HS-27A (cell line): Measurements from ENCODE around the gene ECD.

Source experiments
- DNase-seq: peaks from one replicate; pipeline ENCODE4 v3.0.0-alpha.2; 2012; ENCODE audit warnings: low read depth, missing footprints

Gene ECD

DNA sequence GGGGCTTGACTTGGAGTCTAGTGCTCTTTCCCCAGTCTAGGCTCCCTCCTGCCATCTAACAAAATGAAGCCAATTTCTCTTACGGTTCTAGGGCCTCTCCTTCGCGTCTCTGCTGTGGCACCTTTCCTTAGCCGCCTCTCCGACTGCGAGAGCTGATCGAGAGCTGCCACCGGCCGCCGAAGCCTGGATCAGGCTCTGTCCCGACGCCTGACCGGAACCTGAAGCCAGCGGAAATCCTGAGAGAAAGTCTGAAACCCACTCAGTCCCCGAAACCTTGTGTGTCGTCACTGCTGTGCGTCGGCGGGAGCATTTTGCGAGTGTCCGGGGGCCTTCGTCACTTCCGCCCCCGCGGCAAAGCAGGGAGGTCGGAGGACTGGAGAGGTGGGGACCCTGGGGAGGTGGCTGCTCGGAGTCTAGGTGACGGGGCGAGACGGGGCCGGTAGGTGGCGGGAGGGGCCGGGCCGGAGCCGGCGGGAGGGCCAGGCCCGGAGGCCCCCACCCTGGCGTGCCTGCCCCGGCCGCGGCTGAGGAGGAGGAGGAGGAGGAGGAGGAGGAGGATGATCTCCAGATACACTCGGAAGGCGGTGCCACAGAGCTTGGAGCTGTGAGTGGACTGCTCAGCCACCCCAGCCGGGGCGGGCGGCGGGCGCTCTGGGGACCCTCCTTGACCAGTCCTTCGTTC, at the start of gene ECD, which contains the start of gene FAM149B1:
Gene ECD, minus strand, starts transcription at position 226 of the 682 bp plus-strand sequence. CDS start 4,071 bp downstream, outside the sequence.
Gene FAM149B1, plus strand, starts transcription at position 337 of the 682 bp plus-strand sequence. Its CDS starts 221 bp downstream, at position 558.
- peak; percentile 70 for DNase-seq

DNA sequence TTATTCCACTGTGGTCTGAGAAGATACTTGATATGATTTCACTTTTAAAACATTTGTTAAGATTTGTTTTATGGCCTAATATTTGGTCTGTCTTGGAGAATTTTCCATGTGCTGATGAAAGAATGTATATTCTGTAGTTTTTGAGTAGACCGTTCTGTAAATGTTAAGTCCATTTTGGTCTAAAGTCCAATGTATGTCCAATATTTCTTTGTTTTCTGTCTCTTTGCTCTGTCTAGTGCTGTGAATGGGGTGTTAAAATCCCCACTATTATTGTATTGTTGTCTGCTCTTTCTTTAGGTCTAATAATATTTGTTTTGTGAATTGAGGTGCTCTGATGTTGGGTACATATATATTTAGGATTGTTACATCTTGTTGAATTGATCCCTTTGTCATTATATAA, 47.9 kb upstream of the ECD start:
- no peak for DNase-seq

DNA sequence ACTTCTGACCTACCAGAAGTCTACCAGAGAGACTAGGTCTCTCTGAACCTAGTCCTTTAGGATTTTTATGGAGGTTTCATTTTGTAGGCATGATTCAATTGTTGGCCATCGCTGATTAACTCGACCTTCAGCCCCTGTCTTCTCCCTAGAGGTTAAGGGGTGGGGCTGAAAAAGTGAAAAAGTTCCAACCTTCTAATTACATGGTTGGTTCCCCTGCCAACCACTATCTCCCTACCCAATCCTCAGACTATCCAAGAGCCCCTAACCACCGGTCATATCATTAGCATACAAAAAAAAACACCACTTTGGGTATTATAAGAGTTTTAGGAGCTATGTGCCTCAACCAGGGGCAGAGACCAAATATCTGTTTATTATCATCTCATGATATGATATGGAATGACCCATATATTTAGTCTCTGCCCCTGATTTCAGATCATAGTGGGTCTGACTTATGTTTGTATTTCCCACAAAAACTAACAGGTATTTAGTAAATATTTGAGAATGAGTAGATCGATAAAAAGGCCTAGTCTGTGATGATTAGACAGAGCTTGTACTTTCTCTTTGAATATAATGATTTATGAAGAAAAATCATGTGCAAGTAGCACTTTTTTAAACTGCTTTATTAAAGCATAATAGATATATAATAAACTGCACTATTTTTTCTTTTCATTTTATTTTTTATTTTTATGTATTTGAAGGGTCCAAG, 43.5 kb upstream of the ECD start:
- DNase-seq: no peak

DNA sequence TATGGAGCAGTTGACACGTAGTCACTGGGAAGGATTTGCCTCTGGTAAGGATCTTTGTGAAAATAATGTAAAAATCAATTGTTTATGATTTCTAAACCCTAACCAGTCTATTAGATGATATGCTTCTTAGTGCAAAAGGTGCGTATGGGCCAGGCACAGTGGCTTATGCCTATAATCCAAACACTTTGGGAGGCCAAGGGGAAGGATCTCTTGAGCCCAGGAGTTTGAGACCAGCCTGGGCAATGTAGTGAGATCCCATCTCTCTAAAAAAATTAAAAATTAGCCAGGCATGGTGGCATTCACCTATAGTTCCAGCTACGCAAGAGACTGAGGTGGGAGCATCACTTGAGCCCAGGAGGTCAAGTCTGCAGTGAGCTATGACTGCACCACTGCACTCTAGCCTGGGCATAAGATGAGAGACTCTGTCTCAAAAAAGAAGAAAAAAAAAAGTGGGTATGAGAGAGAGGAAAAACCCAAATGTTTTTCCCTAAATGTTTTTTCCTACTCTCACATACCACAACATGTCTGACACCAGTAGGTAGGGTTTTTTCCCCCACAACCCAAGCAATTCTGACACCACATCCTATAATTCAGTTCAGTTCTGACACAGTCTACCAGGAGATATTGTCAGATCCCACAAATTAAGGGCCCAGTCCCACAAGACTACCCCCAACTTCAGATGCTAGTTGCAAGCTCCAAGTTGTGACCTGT, 42.7 kb upstream of the ECD start:
- DNase-seq: no peak

DNA sequence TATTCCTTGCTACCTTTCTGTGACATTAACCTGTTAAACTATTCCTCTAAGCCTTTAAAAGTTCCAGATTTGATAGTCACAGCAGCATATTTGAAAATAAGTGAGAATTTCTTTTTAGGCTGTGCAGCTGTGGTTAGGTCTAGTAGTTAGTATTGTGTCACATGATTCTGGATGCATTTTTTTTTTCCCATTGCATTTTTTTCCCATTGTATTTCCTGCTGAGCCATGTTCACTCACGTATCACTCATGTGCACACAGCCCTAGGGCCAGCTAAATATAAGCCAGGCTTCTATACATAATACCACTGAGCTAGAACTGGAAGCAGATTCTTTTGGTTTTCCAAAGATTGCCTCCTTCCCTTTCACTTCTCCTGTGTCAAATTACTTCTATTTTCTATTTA, 41.9 kb upstream of the ECD start:
- no peak for DNase-seq

DNA sequence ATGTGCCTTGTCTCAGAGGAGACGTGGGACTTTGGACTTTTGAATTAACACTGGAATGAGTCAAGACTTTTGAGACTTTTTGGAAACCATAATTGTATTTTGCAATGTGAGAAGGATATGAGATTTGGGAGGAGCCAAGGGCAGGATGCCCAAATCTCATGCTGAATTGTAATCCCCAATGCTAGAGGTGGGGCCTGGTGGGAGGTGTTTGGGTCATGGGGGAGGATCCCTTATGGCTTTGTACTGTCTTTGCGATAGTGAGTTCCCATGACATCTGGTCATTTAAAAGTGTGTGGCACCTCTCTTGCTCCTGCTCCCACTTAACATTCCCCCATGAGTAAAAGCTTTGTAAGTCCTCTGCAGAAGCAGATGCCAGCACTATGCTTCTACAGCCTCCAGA, 40.1 kb upstream of the ECD start:
- DNase-seq: no peak

DNA sequence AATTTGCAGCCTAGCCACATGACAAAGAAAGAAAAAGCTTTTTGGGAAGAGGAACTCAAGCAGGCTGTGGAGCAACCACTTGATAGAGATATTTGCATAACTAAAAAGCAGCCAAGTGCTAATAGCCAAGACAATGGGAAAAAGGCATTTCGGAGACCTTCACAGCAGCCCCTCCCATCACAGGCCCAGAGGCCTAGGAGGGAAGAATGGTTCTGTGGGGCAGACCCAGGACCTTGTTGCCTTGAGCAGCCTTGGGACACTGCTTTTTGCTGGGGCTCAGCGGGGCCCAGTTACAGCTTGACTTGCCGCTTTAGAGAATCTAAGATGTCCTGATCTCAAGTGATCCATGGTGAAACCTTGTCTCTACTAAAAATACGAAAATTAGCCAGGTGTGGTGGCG, 38.6 kb upstream of the ECD start:
- no peak for DNase-seq

DNA sequence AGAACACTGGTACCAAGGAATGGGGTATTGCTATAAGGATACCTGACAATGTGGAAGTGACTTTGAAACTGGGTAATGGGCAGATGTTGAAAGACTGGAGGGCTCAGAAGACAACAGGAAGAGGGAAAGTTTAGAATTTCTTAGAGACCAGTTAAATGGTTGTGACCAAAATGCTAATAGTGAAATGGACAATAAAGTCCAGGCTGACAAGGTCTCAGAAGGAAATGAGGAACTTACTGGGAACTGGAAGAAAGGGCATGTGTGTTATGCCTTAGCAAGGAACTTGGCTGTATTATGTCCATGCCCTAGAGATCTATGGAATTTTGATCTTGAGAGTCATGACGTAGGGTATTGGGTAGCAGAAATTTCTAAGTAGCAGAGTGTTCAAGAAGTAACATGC, 38.1 kb upstream of the ECD start:
- DNase-seq: no peak

DNA sequence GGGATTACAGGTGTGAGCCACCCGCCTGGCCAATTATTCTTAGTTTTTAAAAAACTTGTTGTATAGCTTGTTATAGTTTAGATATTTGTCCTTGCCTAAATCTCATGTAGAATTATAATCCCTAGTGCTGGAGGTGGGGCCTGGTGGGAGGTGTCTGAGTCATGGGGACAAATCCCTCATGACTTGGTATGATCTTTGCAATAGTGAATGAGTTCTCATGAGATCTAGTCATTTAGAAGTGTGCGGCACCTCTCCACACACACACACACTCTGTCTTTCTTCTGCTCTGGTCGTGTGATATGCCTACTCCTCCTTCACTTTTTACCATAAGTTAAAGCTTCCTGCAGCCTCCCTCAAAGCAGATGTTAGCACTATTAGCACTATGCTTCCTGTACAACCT, 37.3 kb upstream of the ECD start:
- no peak for DNase-seq

DNA sequence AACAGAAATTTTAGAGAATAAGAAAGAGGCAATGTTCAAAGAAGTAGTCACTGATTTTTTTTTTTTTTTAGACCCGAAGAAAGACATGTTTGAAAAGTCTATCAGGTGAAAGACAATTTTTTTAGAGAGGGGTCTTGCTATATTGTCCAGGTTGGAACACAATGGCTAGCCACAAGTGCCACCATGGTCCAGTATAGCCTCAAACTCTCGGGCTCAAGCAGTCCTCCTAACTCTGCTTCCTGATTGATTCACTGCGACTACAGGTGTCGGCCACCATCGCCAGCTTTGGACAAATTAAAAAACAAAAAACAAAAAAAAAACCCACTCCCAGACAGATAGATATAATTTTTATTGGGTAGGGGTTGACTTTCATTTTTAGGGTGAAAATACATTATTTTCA, 22.4 kb upstream of the ECD start:
- no peak for DNase-seq

DNA sequence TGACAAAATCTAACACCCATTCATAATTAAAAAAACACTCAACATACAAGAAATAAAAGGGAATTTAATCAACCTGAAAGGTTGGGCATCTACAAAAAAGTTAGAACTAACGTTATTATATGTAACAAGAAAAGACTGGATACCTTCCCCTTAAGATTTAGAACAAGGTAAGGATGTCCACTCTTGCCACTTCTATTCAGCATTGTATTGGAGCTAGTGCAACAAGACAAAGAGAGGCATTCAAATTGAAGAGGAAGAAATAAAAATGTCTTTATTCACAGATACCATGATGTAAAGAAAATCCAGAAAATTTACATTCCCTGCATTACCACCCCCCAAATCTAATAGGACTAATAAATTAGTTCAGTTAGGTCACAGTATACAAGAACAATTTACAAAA, 18.5 kb upstream of the ECD start:
- no peak for DNase-seq

DNA sequence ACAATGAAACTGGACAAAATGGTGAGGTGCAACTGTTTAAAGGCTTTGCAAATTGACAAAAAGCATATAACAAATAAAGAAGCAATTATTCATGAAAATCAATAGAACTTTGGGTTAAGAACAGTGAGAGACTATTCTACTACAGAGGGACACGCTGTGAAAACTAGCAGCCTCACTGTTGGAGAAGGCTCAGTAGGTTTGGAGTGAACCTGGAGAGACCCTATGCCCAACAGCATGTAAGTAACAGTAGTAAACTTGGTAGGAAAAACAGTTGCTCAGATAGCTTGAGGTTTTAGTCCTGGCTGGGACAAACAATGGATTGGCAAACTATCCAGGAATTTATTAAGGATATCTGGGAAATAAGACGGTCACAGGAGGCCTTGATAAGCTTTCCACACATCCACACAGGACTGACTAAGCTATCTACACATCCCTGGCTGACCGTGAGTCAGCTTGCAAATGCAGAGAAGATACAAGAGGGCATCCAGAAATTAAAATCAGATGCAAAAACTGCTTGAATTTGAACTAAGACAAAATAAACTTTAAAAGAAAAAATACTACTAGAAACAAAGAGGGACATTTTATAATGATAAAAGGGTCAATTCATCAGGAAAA, 16.0 kb upstream of the ECD start:
- no peak for DNase-seq

DNA sequence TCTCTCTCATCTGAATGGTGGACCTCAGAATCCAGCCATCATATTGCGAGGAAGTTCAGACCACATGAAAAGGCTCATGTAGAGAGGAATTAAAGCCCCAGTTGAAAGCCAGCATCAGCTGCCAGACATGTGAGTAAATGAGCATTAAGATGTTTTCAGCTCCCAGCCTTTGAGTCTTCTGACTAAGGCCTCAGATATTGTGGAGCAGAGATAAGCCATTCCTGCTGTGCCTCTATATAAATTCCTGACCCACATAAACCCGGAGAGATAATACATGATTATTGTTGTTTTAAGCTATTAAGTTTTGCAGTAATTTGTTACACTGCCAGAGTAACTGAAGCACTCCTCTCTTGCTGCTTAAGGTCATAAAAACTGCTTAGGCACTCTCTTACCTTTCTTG, 14.8 kb upstream of the ECD start:
- DNase-seq: no peak

DNA sequence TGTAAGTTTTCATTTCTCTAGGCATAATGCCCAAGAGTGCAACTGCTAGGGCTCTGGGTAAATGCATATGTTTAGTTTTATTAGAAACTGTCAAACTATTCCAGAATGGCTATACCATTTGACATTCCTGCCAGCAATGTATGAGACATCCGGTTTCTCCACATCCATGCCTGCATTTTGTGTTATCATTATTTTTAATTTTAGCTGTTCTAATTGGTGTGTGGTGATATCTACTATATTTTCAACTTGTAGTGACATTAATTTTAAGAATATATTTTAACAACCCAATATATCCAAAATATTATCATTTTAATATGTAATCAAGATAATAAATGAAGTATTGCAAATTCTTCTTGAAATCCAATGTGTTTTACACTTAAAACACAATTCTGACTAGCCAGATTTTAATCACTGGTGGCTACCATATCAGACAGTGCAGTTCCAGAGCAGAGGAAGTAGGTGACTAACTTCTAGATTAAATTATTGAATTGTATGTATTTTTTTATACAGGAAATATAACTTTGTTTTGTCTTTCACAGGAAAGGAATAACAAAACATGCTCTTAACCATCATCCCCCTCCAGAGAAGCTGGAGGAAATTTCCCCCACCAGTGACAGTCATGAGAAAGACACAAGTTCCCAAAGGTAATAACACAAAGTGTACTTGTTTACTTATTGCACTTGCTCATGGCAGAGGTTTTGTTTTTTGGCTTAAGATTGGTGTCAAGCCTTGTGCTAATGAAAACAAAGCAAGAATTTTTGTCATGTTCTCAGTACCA, 6.5 kb upstream of the ECD start:
- no peak for DNase-seq

DNA sequence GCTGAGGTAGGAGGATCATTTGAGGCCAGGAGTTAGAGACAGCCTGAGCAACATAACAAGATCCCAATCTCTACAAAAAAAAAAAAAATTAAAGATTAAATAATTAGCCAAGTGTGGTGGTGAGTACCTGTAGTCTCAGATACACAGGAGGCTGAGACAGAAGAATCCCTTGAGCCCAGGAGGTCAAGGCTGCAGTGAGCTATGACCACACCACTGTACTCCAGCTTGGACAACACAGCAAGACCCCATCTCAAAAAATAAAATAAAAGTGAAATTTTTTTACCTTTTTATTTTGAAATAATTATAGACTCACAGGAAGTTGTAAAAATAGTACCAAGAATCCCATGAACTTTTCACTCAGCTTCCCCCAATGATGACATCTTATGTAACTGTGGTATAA, 5.1 kb upstream of the ECD start:
- no peak for DNase-seq

DNA sequence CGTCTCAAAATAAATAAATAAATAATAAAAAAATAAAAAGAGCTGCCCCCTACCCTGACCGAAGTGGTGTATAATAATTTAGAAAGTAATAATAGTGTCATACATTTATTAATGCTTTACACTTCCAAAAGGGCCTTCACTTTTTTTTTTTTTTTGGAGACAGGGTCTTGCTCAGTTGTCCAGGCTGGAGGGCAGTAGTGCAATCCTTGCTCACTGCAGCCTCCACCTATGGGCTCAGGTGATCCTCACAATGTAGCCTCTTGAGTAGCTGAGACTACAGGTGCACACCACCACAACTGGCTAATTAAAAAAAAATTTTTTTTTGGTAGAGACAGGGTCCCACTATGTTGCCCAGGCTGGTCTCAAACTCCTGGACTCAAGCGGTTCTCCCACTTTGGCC, 1.5 kb upstream of the ECD start:
- DNase-seq: no peak

DNA sequence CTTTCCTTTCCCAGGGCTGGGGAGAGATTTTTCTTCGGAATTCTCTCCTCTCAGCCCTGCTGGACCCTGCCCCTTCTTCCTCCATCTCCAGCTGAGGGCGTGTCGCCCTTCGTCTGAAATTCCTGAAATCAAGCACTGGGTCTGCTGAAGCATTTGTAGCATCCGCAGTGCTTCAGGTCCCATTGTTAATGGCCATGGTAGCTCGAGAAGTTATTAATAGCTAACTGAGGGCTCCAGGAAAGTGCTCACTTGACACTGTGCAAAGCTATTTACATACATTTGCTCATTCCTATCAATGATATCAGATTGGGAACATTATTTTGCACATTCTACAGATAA, 626 bp upstream of the ECD start:
- DNase-seq: no peak

DNA sequence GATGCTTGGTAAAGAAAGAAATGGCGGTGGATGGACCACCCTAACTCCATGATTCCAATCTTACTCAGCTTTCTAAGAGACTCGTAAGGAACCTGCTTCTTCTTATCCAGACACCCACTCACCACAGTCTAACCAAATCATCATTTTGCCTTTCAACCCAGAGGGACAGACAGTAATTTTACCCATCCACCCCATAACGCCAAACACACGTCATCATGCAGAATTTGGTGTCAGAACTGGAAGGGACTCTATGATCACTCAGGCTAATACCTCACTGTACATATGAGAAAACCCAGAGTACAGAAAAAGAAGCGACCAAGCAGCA, 388 bp downstream of the ECD start:
- no peak for DNase-seq

DNA sequence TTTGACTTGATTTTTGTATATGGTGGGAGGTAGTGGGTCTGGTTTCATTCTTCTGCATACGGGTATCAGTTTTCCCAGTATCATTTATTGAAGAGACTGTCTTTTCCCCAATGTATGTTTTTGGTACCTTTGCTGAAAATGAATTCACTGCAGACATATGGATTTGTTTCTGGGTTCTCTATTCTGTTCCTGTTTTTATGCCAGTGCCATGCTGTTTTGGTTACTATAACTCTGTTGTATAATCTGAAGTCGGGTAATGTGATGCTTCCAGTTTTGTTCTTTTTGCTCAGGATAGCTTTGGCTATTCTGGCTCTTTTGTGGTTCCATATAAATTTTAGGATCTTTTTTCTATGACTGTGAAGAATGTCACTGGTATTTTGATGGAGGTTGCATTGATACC, 836 bp downstream of the ECD start:
- no peak for DNase-seq

DNA sequence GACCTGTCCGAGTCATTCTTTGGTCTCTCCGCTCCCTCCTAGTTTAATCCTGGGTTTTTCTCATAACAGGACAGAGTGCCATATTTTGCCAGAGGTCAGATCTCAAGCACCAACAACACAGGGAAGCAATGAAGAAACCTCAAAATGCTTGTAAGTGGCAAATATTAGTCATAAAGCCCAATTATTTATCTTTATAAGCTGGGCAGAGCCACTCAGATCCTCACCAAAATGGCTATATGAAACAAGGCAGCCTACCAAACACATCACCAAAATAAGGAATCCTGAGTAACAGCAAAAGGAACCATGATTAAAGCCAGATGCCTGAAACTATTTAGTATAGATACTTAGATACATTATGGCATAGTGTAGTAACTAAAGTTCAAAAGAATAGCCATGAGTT, 4.7 kb downstream of the ECD start:
- DNase-seq: no peak

DNA sequence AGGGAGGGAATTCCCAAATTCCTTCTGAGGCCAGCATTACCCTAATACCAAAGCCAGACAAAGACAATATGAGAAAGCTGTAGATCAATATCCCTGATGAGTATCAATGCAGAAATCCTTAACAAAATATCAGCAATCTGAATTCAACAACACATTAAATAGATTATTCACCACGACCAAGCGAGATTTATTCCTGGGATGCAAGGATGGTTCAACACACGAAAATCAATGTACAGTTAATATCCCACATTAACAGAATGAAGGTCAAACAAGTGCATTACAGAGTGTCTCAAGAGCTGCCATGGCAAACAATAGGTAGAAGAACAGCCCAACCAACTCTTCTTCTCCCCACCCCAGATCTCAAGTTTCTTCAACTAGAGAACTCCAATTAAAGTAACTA, 6.1 kb downstream of the ECD start:
- no peak for DNase-seq

DNA sequence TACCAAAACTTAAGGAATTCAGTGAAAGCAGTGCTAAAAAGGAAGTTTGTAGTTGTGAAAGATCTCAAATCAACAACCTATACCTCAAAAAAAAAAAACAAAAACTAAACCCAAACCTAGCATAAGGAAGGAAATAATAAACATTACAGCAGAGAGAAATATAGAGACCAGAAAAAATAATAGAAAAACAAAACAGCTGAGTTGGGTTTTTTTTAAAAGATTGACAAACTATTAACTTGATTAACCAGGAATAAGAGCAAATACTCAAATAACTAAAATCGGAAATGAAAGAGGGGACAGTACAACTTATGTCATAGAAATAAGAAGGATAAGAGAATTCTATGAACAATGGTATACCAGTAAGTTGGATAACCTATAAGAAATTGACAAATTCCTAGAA, 6.7 kb downstream of the ECD start:
- DNase-seq: no peak
